Measurements from ENCODE around the gene NPLOC4.

DNA sequence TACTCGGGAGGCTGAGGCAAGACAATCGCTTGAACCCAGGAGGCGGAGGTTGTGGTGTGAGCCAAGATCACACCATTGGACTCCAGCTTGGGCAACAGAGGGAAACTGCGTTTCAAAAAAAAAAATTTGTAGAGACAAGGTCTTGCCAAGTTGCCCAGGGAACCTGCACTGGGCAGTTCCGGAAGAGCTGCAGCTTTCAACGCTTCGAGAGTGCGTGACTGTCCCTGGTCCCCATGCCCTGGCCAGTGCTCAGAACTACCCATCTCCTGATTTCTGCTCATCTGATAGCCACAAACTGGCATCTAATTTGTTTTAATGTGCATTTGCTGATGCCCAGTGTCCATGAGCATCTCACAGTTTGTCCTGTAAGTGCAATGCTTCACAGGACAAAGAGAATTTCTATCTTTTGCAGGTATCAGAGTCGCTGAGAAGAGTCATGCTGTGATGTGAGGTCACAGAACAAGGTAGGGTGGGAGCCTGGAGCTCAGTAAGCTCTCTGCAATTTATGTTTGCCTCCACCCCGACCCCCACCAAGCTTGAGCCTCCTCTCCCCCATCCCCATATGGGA lies 128.2 kb downstream of the NPLOC4 start:
- TF ChIP-seq, protein P1, sequence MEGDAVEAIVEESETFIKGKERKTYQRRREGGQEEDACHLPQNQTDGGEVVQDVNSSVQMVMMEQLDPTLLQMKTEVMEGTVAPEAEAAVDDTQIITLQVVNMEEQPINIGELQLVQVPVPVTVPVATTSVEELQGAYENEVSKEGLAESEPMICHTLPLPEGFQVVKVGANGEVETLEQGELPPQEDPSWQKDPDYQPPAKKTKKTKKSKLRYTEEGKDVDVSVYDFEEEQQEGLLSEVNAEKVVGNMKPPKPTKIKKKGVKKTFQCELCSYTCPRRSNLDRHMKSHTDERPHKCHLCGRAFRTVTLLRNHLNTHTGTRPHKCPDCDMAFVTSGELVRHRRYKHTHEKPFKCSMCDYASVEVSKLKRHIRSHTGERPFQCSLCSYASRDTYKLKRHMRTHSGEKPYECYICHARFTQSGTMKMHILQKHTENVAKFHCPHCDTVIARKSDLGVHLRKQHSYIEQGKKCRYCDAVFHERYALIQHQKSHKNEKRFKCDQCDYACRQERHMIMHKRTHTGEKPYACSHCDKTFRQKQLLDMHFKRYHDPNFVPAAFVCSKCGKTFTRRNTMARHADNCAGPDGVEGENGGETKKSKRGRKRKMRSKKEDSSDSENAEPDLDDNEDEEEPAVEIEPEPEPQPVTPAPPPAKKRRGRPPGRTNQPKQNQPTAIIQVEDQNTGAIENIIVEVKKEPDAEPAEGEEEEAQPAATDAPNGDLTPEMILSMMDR (conservative IDR thresholded peaks at IDR 0.05 in 1 of 2, IDR thresholded peaks at IDR 0.05 in 1 of 2; ENCODE audit: low read depth in 1 of 2, low read length in 2 of 2) = no peak
- TF ChIP-seq EZH2 (IDR thresholded peaks at IDR 0.05; ENCODE audit: low read length, missing control alignments) = no peak

All from fibroblast of lung (primary cell).